Vagina (tissue), 2 donors: ENCODE data around the gene SLC22A23.
A peak's percentile ranks its signal among the peaks of the same experiment; 100 is the strongest.

Source experiments
- CTCF ChIP-seq, 3 experiments: fragments of 450-650 bp in 2 of 3; fragments of 200-600 bp in 1 of 3; sonication (generic) in 1 of 3; IDR thresholded peaks; one replicate each; pipeline ENCODE4 v1.5.1; 2017 to 2019; ENCODE audit warnings: antibody characterized with exemption in 3 of 3, mild to moderate bottlenecking in 2 of 3, moderate library complexity in 2 of 3
- POLR2A ChIP-seq, 2 donors: fragments of 450-650 bp; IDR thresholded peaks; one replicate each; pipeline ENCODE4 v1.6.1; 2017; ENCODE audit warnings: antibody characterized with exemption in 2 of 2, mild to moderate bottlenecking in 2 of 2, moderate library complexity in 2 of 2
- POLR2AphosphoS5 ChIP-seq, 2 donors: sonication (generic); formaldehyde crosslinking; IDR thresholded peaks; one replicate each; pipeline ENCODE4 v1.9.0; 2017; ENCODE audit warnings: antibody characterized with exemption in 2 of 2, mild to moderate bottlenecking in 2 of 2, low read depth in 1 of 2; ENCODE audit not compliant: insufficient read depth in 1 of 2

DNA sequence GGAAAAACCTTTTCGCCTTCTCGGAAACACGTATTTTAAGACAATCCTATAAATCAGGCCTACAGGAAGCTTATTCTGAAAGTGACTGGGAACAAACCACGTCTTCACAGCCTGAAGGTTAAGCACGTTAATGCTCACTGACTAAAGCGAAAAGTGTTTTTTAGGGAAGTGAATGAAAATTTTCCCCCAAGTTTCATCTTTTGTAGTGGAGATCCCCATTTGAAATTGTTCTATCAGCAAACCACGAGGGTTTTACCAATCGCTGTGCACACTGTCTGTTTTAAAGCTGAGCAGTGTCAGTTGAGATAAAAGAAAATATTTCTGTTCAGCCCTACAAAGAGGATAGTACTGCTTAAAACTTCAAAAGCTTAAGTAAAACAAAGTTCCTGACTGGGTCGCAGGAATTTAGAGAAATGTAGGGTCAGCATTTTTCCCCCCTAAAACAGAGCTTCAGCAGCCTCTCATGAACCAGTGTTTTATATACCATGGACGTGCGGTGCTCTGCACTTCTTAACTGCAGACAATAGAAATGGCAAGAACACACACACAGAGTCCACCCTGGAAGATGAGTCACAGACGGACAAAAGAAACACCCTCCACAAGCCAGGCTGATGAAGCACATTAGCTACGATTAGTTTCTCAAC, 34.9 kb downstream of the SLC22A23 start:
- no peak for TF ChIP-seq CTCF (IDR thresholded peaks at IDR 0.05)
- no peak for TF ChIP-seq POLR2A (IDR thresholded peaks at IDR 0.05)
- TF ChIP-seq POLR2AphosphoS5 (IDR thresholded peaks at IDR 0.05; ENCODE audit: insufficient read depth in 1 of 2, low read depth in 1 of 2): peak in 1 of 2 donors; percentile 28
